Vagina (tissue), 2 donors: ENCODE measurements around the gene NABP1.

Source experiments
- POLR2AphosphoS5 ChIP-seq, 2 donors: sonication (generic); formaldehyde crosslinking; IDR thresholded peaks; one replicate each; pipeline ENCODE4 v1.9.0; 2017; ENCODE audit warnings: antibody characterized with exemption in 2 of 2, mild to moderate bottlenecking in 2 of 2, low read depth in 1 of 2; ENCODE audit not compliant: insufficient read depth in 1 of 2
- TF ChIP-seq, protein P1 (sequence below), 3 experiments: fragments of 450-650 bp in 2 of 3; fragments of 200-600 bp in 1 of 3; sonication (generic) in 1 of 3; IDR thresholded peaks; one replicate each; pipeline ENCODE4 v1.5.1; 2017 to 2019; ENCODE audit warnings: antibody characterized with exemption in 3 of 3, mild to moderate bottlenecking in 2 of 3, moderate library complexity in 2 of 3

DNA sequence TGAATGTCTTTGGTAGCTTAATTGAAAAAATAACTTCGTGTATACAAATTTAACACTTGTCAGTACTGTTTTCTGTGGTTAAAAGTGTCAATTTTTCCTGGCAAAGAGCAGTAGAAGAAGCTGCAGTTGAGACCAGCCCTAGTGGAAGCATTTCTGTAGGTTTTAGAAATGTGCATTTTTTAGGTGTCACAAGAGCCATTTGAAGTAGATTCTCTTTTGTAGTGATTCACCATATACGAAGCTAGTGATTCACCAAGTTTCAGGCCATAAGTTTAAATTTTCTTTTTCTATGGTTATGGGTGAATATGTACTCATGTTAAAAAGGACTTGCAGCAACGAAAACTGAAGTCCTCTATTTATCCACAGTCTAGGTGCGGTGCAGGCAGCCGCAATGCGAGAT lies 4.2 kb downstream of the NABP1 start:
- no peak for TF ChIP-seq POLR2AphosphoS5 (IDR thresholded peaks at IDR 0.05; ENCODE audit: insufficient read depth in 1 of 2, low read depth in 1 of 2)
- TF ChIP-seq, protein P1, sequence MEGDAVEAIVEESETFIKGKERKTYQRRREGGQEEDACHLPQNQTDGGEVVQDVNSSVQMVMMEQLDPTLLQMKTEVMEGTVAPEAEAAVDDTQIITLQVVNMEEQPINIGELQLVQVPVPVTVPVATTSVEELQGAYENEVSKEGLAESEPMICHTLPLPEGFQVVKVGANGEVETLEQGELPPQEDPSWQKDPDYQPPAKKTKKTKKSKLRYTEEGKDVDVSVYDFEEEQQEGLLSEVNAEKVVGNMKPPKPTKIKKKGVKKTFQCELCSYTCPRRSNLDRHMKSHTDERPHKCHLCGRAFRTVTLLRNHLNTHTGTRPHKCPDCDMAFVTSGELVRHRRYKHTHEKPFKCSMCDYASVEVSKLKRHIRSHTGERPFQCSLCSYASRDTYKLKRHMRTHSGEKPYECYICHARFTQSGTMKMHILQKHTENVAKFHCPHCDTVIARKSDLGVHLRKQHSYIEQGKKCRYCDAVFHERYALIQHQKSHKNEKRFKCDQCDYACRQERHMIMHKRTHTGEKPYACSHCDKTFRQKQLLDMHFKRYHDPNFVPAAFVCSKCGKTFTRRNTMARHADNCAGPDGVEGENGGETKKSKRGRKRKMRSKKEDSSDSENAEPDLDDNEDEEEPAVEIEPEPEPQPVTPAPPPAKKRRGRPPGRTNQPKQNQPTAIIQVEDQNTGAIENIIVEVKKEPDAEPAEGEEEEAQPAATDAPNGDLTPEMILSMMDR (IDR thresholded peaks at IDR 0.05): no peak
